Dendritic cell treated with granulocyte-macrophage colony-stimulating factor and Interleukin-4, amounts not matched to agents 40 ng/mL and 50 ng/mL, for 4 days (primary cell): ENCODE data around the gene CCDC120.

ENCODE experiments used
- H3K27ac Mint-ChIP-seq: one replicate; pipeline ENCODE4 v1.8.0; 2022; ENCODE audit warnings: mild to moderate bottlenecking, mixed read lengths
- H3K27me3 Mint-ChIP-seq: one replicate; pipeline ENCODE4 v1.8.0; 2022; ENCODE audit warnings: mild to moderate bottlenecking, mixed read lengths
- H3K36me3 Mint-ChIP-seq: one replicate; pipeline ENCODE4 v1.8.0; 2022; ENCODE audit warnings: low read depth, mixed read lengths
- H3K4me1 Mint-ChIP-seq: one replicate; pipeline ENCODE4 v1.8.0; 2022; ENCODE audit warnings: low read depth, mixed read lengths
- H3K4me3 Mint-ChIP-seq: one replicate; pipeline ENCODE4 v1.8.0; 2022; ENCODE audit warnings: mild to moderate bottlenecking, moderate library complexity, mixed read lengths
- H3K9me3 Mint-ChIP-seq: one replicate; pipeline ENCODE4 v1.8.0; 2022; ENCODE audit warnings: mixed read lengths
- intact Hi-C: fragments of 100-400 bp; cut with micrococcal nuclease; formaldehyde crosslinking; loops from one replicate; pipeline ENCODE4 v1.15.0; 2022

Gene CCDC120

DNA sequence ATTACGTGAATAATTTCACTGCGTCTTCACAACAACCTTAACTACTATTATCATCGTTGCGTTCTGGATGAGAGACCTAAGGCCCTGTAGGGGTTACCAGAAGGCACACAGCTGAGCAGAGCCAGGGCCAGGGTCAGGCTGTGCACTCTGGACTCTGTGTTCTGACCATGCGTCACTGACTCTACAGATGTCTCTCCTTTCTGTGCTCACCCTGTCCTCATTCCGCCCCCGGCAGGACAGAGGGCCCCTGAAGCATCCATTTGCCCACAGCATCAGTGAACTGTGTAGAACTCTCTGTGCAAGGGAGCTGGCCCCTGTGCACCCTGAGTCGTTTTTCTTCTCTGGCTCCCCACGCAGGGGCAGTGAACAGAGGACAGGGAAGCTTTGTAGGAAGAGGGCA lies 43.4 kb downstream of the CCDC120 start:
- Mint-ChIP-seq H3K36me3 (peaks cover 7% of the 10 kb centered on the region), H3K27ac (no peak overlapping the region), H3K4me3 (peak overlapping the region; percentile 77), H3K9me3 (no peaks in the 10 kb centered on the region), H3K4me1 (peaks cover 9% of the 10 kb centered on the region), H3K27me3 (no peaks in the 10 kb centered on the region)
- intact Hi-C loops, result loop anchor here (10.0 kb wide), 1 partner anchor 57 kb away; the partner anchor contains the start of gene TFE3

DNA sequence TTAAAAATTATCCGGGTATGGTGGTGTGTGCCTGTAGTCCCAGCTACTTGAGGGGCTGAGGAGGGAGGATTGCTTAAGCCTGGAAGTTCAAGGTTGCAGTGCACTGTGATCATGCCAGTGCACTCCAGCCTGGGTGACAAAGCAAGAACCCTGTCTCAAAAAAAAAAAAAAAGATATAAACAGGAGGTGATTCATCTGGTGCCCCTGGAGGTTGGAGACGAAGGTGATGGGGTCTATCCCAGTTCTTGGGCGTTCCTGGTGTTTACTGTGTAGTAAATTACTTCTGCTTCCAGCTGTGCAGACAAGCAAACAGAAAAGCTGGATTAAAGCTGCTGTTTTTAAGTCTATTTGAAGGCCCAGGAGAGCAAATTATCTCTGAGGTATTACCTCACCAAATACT lies 44.8 kb downstream of the CCDC120 start:
- peak overlapping the region; percentile 27 for H3K27ac Mint-ChIP-seq
- intact Hi-C loops, result loop anchor here (10.0 kb wide), 1 partner anchor 59 kb away; the partner anchor contains the start of gene TFE3
- H3K9me3 Mint-ChIP-seq, result no peaks in the 10 kb centered on the region
- no peaks in the 10 kb centered on the region for H3K27me3 Mint-ChIP-seq
- H3K4me3 Mint-ChIP-seq, result no peak overlapping the region
- H3K4me1 Mint-ChIP-seq, result peaks cover 9% of the 10 kb centered on the region
- peaks cover 15% of the 10 kb centered on the region for H3K36me3 Mint-ChIP-seq

DNA sequence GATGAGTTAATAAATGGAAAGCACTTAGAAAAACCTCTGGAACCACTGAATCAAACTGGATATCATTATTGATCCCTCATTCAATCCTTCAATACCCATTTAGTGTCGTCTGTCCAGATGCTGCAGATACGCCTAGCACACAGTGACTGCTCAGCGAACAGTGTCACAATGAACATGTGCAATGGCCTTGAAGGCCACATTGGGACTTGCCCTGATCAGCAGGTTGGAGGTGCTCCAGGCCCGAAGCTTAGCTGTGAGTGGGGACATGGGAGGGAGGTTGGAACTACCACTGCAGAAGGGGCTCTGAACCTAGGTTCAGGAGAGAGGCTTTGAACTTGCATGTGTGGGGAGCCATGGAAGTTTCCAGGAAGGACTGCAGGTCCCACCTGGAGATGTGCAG lies 47.5 kb downstream of the CCDC120 start:
- H3K27ac Mint-ChIP-seq, result no peak overlapping the region
- intact Hi-C loops, result loop anchor here (10.0 kb wide), 1 partner anchor 61 kb away; the partner anchor contains the start of gene TFE3

DNA sequence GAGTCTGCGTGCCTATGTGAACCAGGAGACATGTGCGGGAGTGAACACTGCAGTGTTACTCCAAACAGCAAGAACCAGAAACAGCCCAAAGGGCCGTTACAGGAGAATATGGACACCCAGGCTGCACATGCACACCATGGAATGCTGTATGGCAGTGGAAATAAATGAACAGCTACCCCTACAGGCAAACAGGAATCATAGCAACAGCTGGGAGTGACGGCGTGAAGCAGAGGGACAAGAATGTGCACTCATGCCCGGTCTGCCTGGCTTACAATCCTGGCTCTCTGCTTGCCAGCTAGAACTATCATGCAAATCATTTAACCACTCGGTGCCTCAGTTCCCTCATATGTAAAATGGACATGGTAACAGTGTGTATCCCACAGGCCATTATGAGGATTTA lies 48.1 kb downstream of the CCDC120 start:
- intact Hi-C loops, result loop anchor here (10.0 kb wide), 1 partner anchor 62 kb away; the partner anchor contains the start of gene TFE3
- Mint-ChIP-seq H3K36me3 (peaks cover 34% of the 10 kb centered on the region), H3K4me3 (no peak overlapping the region), H3K27ac (no peak overlapping the region), H3K27me3 (no peaks in the 10 kb centered on the region), H3K4me1 (peaks cover 2% of the 10 kb centered on the region), H3K9me3 (no peaks in the 10 kb centered on the region)

More for the DNA sequence above, 47.5 kb downstream of the CCDC120 start:
- no peaks in the 10 kb centered on the region for H3K9me3 Mint-ChIP-seq
- H3K27me3 Mint-ChIP-seq, result no peaks in the 10 kb centered on the region
- no peak overlapping the region for H3K4me3 Mint-ChIP-seq
- peaks cover 8% of the 10 kb centered on the region for H3K4me1 Mint-ChIP-seq
- peaks cover 30% of the 10 kb centered on the region for H3K36me3 Mint-ChIP-seq

DNA sequence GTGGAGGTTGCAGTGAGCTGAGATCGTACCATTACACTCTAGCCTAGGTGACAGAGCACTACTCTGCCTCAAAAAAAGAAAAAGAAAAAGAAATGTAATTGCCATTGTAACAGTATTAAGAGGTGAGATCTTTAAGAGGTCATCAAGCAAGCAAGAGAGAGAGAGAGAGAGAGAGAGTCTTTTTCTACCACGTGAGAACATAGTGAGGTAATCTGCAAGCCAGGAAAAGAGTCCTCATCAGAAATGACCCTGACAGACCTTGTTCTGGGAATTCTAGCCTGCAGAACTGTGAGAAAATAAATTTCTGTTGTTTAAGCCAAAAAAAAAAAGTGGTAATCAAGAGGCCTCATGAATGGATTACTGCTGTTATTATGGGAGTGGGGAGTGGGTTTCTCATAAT lies 49.8 kb downstream of the CCDC120 start:
- peaks cover 49% of the 10 kb centered on the region for H3K36me3 Mint-ChIP-seq
- H3K4me3 Mint-ChIP-seq, result no peak overlapping the region
- H3K4me1 Mint-ChIP-seq, result no peaks in the 10 kb centered on the region
- H3K27ac Mint-ChIP-seq, result no peak overlapping the region
- no peaks in the 10 kb centered on the region for H3K9me3 Mint-ChIP-seq
- H3K27me3 Mint-ChIP-seq, result no peaks in the 10 kb centered on the region
- intact Hi-C loops, result loop anchor here (10.0 kb wide), 1 partner anchor 64 kb away; the partner anchor contains the start of gene TFE3

DNA sequence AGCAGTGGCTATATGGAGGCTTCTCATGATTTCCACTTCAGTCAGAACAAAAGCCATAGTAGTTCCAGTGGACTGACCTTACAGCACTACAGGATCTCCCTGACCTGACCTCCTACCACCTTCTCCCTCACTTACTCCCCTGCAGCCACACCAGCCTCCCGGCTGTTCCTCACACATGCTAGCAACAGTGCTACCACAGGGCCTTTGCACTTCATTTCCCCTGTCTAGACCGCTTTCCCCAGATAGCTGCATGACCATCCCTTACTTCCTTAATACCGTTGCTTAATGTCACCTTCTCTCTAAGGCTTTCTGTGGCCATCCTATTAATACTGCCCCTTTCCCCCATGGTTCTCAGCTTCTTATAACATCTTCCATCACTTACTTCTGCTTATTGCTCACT lies 51.6 kb downstream of the CCDC120 start:
- intact Hi-C loops, result no loop called here
- H3K9me3 Mint-ChIP-seq, result no peaks in the 10 kb centered on the region
- H3K27ac Mint-ChIP-seq, result no peak overlapping the region
- H3K4me3 Mint-ChIP-seq, result no peak overlapping the region
- no peaks in the 10 kb centered on the region for H3K4me1 Mint-ChIP-seq
- H3K27me3 Mint-ChIP-seq, result no peaks in the 10 kb centered on the region
- peaks cover 67% of the 10 kb centered on the region for H3K36me3 Mint-ChIP-seq

DNA sequence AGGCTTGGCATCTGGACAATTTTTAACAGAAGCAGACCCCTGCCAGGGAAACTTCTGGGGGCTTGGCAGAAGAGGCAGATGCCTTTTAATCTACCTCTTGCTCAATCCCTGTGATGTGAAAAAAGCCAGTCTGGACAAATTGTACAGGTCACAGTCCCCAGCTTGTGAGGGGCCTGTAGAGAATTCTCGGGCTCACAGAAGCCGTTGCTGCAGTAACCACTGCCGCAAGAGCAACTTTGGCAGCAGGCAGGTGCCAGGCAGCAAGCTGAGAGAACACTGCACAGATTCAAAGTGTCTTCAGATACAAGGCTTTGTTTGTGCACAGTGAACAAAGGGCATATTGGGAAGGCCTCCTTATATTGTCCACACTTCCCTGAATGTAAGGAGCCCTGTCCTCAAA lies 53.0 kb downstream of the CCDC120 start:
- Mint-ChIP-seq H3K27ac (no peak overlapping the region), H3K36me3 (peaks cover 74% of the 10 kb centered on the region), H3K4me1 (no peaks in the 10 kb centered on the region), H3K9me3 (no peaks in the 10 kb centered on the region), H3K27me3 (no peaks in the 10 kb centered on the region), H3K4me3 (no peak overlapping the region)
- intact Hi-C loops, result no loop called here

DNA sequence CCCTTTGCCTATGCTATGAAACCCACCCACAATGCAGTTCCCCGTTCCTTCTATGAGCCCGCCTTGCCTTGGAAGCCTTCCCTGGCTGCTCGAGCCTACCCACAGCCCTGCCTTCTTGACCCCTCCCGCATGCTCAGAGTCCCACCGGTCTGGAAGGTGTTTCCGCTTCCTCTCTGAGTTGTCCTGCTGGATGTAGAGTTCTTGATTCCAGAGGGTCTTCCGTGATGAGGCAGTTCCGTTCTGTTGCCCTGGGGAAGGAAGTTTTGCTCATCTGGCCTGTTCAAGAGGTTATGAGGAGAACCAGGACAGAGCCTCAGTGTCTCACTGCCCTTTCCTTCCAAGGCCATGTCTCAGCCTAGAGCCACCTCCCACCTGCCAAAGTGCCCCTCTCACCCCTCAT lies 57.3 kb downstream of the CCDC120 start:
- Mint-ChIP-seq H3K27me3 (no peaks in the 10 kb centered on the region), H3K36me3 (peaks cover 82% of the 10 kb centered on the region), H3K27ac (no peak overlapping the region), H3K4me3 (no peak overlapping the region), H3K9me3 (no peaks in the 10 kb centered on the region), H3K4me1 (peaks cover 11% of the 10 kb centered on the region)
- intact Hi-C loops, result no loop called here

DNA sequence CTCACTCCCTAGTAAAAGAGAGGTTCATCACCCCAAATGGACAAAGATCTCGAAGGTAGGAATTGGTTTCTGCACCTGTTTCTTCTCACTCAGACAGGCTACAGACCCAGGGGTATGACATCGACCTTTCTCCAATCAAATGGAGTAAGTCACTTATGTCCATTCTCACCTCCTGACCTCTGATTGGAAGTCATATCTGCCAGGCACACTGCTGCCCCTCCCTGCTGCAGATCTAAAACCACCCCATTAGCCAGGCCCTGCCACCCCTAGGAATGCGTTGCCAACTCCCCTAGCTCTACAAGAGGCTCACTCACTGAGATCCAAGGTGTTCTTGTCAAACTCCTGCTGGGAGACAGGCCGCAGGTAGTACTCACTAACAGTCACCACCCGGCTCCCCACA lies 57.9 kb downstream of the CCDC120 start:
- H3K36me3 Mint-ChIP-seq, result peaks cover 85% of the 10 kb centered on the region
- H3K4me1 Mint-ChIP-seq, result peaks cover 15% of the 10 kb centered on the region
- no peaks in the 10 kb centered on the region for H3K9me3 Mint-ChIP-seq
- intact Hi-C loops, result no loop called here
- H3K27me3 Mint-ChIP-seq, result no peaks in the 10 kb centered on the region
- H3K4me3 Mint-ChIP-seq, result no peak overlapping the region
- H3K27ac Mint-ChIP-seq, result no peak overlapping the region

DNA sequence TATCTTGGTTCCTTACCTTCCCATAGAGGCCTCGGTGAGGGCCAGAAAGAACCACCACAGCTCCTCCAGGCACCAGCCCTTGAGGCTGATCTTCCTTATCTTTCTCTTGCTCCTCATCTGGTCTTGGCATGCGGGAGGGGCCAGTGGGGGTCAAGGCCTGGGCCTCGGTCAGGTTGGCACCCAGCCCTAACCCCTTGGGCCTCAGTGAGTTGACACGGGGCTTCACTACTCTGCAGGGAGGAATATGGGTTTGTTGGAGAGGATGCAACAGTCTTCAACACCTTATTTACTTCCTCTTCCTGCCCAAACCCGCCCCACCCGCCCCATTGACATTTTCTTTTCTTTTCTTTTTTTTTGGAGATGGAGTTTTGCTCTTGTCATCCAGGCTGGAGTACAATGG lies 58.8 kb downstream of the CCDC120 start:
- Mint-ChIP-seq H3K4me1 (peaks cover 24% of the 10 kb centered on the region), H3K36me3 (peaks cover 85% of the 10 kb centered on the region), H3K27me3 (no peaks in the 10 kb centered on the region), H3K4me3 (no peak overlapping the region), H3K27ac (no peak overlapping the region), H3K9me3 (no peaks in the 10 kb centered on the region)
- intact Hi-C loops, result no loop called here
